Measurements from ENCODE around the gene DNAH3.
"Not testable (repeated sequence)": the region's sequence is repeated elsewhere in the genome, so short reads cannot be mapped to it uniquely, and the experiment has no call there.

Gene DNAH3

GRCh38 chr16:21125191-21125590 lies 25.5 kb downstream of the DNAH3 start:
- no peak for TF ChIP-seq ZNF274 (IDR thresholded peaks at IDR 0.05; ENCODE audit: low read depth, low read length)
- H3K4me3 ChIP-seq (ENCODE audit: low read length): no peak overlapping the region

GRCh38 chr16:21120976-21121520 lies 29.6 kb downstream of the DNAH3 start:
- no peak overlapping the region for H3K4me3 ChIP-seq (ENCODE audit: low read length)
- no peak for TF ChIP-seq ZNF274 (IDR thresholded peaks at IDR 0.05; ENCODE audit: low read depth, low read length)

- TF ChIP-seq ZNF274 (IDR thresholded peaks at IDR 0.05; ENCODE audit: low read depth, low read length): no peak
- no peak overlapping the region for H3K4me3 ChIP-seq (ENCODE audit: low read length)
These were observed 33.1 kb downstream of the DNAH3 start for GRCh38 chr16:21117567-21117966.

- H3K4me3 ChIP-seq (ENCODE audit: low read length): peak overlapping the region; percentile 19; the same call in 1 of the 2 replicates
- no peak for TF ChIP-seq ZNF274 (IDR thresholded peaks at IDR 0.05; ENCODE audit: low read depth, low read length)
These were observed 34.4 kb downstream of the DNAH3 start for GRCh38 chr16:21116148-21116693.

GRCh38 chr16:21115551-21115950 lies 35.1 kb downstream of the DNAH3 start:
- H3K4me3 ChIP-seq (ENCODE audit: low read length): not testable (repeated sequence)

- no peak for TF ChIP-seq ZNF274 (IDR thresholded peaks at IDR 0.05; ENCODE audit: low read depth, low read length)
- H3K4me3 ChIP-seq (ENCODE audit: low read length): no peak overlapping the region
These were observed 46.4 kb downstream of the DNAH3 start for GRCh38 chr16:21103941-21104860.

- H3K4me3 ChIP-seq (ENCODE audit: low read length): no peak overlapping the region
- no peak for TF ChIP-seq ZNF274 (IDR thresholded peaks at IDR 0.05; ENCODE audit: low read depth, low read length)
These were observed 48.8 kb downstream of the DNAH3 start for GRCh38 chr16:21101631-21102420.

GRCh38 chr16:21100447-21100846 lies 50.2 kb downstream of the DNAH3 start:
- no peak for TF ChIP-seq ZNF274 (IDR thresholded peaks at IDR 0.05; ENCODE audit: low read depth, low read length)
- H3K4me3 ChIP-seq (ENCODE audit: low read length): no peak overlapping the region

GRCh38 chr16:21097151-21097550 lies 53.5 kb downstream of the DNAH3 start:
- TF ChIP-seq ZNF274 (IDR thresholded peaks at IDR 0.05; ENCODE audit: low read depth, low read length): no peak
- H3K4me3 ChIP-seq (ENCODE audit: low read length): no peak overlapping the region

- H3K4me3 ChIP-seq (ENCODE audit: low read length): not testable (repeated sequence)
These were observed 55.9 kb downstream of the DNAH3 start for GRCh38 chr16:21094719-21095118.

GRCh38 chr16:21092951-21093350 lies 57.7 kb downstream of the DNAH3 start:
- TF ChIP-seq ZNF274 (IDR thresholded peaks at IDR 0.05; ENCODE audit: low read depth, low read length): no peak
- H3K4me3 ChIP-seq (ENCODE audit: low read length): no peak overlapping the region

- no peak overlapping the region for H3K4me3 ChIP-seq (ENCODE audit: low read length)
- TF ChIP-seq ZNF274 (IDR thresholded peaks at IDR 0.05; ENCODE audit: low read depth, low read length): no peak
These were observed 61.8 kb downstream of the DNAH3 start for GRCh38 chr16:21088646-21089538.

GRCh38 chr16:21088143-21088542 lies 62.5 kb downstream of the DNAH3 start:
- no peak for TF ChIP-seq ZNF274 (IDR thresholded peaks at IDR 0.05; ENCODE audit: low read depth, low read length)
- H3K4me3 ChIP-seq (ENCODE audit: low read length): no peak overlapping the region
